H1 (cell line): ENCODE measurements around the gene RPA4. TPM values are rescaled to one million over a fixed set of nuclear protein-coding genes. Genes with fewer than 3 reads are reported as not detected.

Source experiments
- CTCF ChIA-PET: fragments of 300-600 bp; sonication (Branson Sonifier 250); formaldehyde crosslinking; loops from one replicate; lab custom pipeline; 2021; ENCODE audit not compliant: partially characterized antibody; lab: Charles Lee
- POLR2A ChIA-PET: fragments of 300-600 bp; sonication (Branson Sonifier 250); formaldehyde crosslinking; loops from one replicate; lab custom pipeline; 2021; ENCODE audit warnings: inconsistent platforms; ENCODE audit not compliant: partially characterized antibody; lab: Charles Lee
- DNase-seq, 2 experiments: peaks; one replicate each; pipeline versions ENCODE4 v3.0.0 to v3.0.0-alpha.2; 2010 to 2022; ENCODE audit warnings: low spot score in 2 of 2, low read depth in 1 of 2, mixed read lengths in 1 of 2
- FAIRE-seq: peaks from 2 replicates; lab custom pipeline; 2011; peaks lifted over from hg19 to GRCh38; lab: Jason Lieb, UNC
- H2AFZ ChIP-seq: 2 replicates; pipeline ENCODE4 v1.8.1; 2012; ENCODE audit warnings: low read length, inconsistent platforms
- H2AK5ac ChIP-seq: 2 replicates; pipeline ENCODE4 v1.6.1; 2013; ENCODE audit warnings: low read depth, low read length
- H2BK120ac ChIP-seq: replicated peaks from 2 replicates; pipeline ENCODE3; 2013; ENCODE audit warnings: low read depth, low read length, inconsistent platforms
- H2BK12ac ChIP-seq: 2 replicates; pipeline ENCODE4 v1.6.1; 2013; ENCODE audit warnings: low read depth, low read length
- H2BK15ac ChIP-seq: 2 replicates; pipeline ENCODE4 v1.6.1; 2013; ENCODE audit warnings: low read length
- H2BK20ac ChIP-seq: 2 replicates; pipeline ENCODE4 v1.6.1; 2013; ENCODE audit warnings: low read length
- H2BK5ac ChIP-seq: 2 replicates; pipeline ENCODE4 v1.6.1; 2013; ENCODE audit warnings: low read depth, low read length
- H3K14ac ChIP-seq: 2 replicates; pipeline ENCODE4 v1.6.1; 2013; ENCODE audit warnings: inconsistent platforms; ENCODE audit not compliant: insufficient read length
- H3K18ac ChIP-seq: 2 replicates; pipeline ENCODE4 v1.6.1; 2013; ENCODE audit warnings: low read length; ENCODE audit errors: extremely low read depth
- H3K23ac ChIP-seq: 2 replicates; pipeline ENCODE4 v1.6.1; 2013; ENCODE audit warnings: inconsistent platforms; ENCODE audit not compliant: insufficient read length
- H3K23me2 ChIP-seq: 2 replicates; pipeline ENCODE4 v1.6.1; 2013; ENCODE audit warnings: low read depth, low read length
- H3K27ac ChIP-seq: 2 replicates; pipeline ENCODE4 v1.6.1; 2011; ENCODE audit warnings: low read depth, low read length, inconsistent platforms
- H3K27me3 ChIP-seq, 4 experiments: replicated peaks in 1 of 4; 1 replicate in 1 of 4; 2 replicates in 3 of 4; pipeline versions ENCODE4 v1.6.1 to v1.8.1; 2011 to 2013; ENCODE audit warnings: low read length in 3 of 4, mild to moderate bottlenecking in 3 of 4, inconsistent platforms in 2 of 4, mixed read lengths in 2 of 4, moderate library complexity in 1 of 4; ENCODE audit not compliant: control insufficient read depth in 3 of 4, insufficient read depth in 3 of 4; ENCODE audit errors: extremely low read depth in 1 of 4
- H3K36me3 ChIP-seq, 4 experiments: 2 replicates each; pipeline versions ENCODE4 v1.6.1 to v1.8.1; 2011 to 2013; ENCODE audit warnings: mild to moderate bottlenecking in 4 of 4, low read length in 3 of 4, moderate library complexity in 2 of 4, control low read depth in 1 of 4, inconsistent platforms in 1 of 4; ENCODE audit not compliant: insufficient read depth in 4 of 4, control insufficient read depth in 2 of 4
- H3K4ac ChIP-seq: replicated peaks from 2 replicates; pipeline ENCODE3; 2013; ENCODE audit warnings: low read length, low read depth, mixed read lengths, inconsistent platforms; ENCODE audit not compliant: insufficient read length
- H3K4me1 ChIP-seq, 4 experiments: replicated peaks in 1 of 4; 1 replicate in 1 of 4; 2 replicates in 3 of 4; pipeline versions ENCODE4 v1.6.1 to v1.8.1; 2011 to 2013; ENCODE audit warnings: low read length in 3 of 4, inconsistent platforms in 2 of 4, mixed read lengths in 1 of 4; ENCODE audit not compliant: insufficient read depth in 4 of 4, control insufficient read depth in 3 of 4
- H3K4me2 ChIP-seq, 2 experiments: 2 replicates each; pipeline versions ENCODE4 v1.6.1 to v1.8.1; 2011 to 2013; ENCODE audit warnings: low read depth in 2 of 2, low read length in 2 of 2, control low read depth in 1 of 2, inconsistent platforms in 1 of 2, mild to moderate bottlenecking in 1 of 2; ENCODE audit not compliant: insufficient read depth in 1 of 2
- H3K4me3 ChIP-seq, 4 experiments: fragments of 200-600, 300-600 bp in 1 of 4; sonication (generic), shearing (Covaris generic), sonication (Bioruptor Twin) in 1 of 4; 2 replicates each; pipeline versions ENCODE4 v1.5.1 to v1.8.1; 2011 to 2016; ENCODE audit warnings: low read length in 4 of 4, low read depth in 3 of 4, control low read depth in 2 of 4, inconsistent platforms in 2 of 4, mild to moderate bottlenecking in 2 of 4, mixed read lengths in 1 of 4, moderate library complexity in 1 of 4; ENCODE audit not compliant: insufficient read depth in 2 of 4; ENCODE audit errors: extremely low read depth in 1 of 4
- H3K56ac ChIP-seq: replicated peaks from 2 replicates; pipeline ENCODE3; 2013; ENCODE audit warnings: low read depth, mild to moderate bottlenecking, mixed read lengths, low read length, inconsistent platforms; ENCODE audit not compliant: insufficient read length
- H3K79me1 ChIP-seq: 2 replicates; pipeline ENCODE4 v1.6.1; 2013; ENCODE audit warnings: low read depth, low read length, control low read depth
- H3K79me2 ChIP-seq, 2 experiments: 2 replicates each; pipeline versions ENCODE4 v1.6.1 to v1.8.1; 2012 to 2013; ENCODE audit warnings: low read length in 2 of 2, mild to moderate bottlenecking in 2 of 2, inconsistent platforms in 1 of 2; ENCODE audit not compliant: insufficient read depth in 2 of 2, control insufficient read depth in 1 of 2
- H3K9ac ChIP-seq, 4 experiments: replicated peaks in 1 of 4; 1 replicate in 1 of 4; 2 replicates in 3 of 4; pipeline versions ENCODE4 v1.6.1 to v1.8.1; 2011 to 2013; ENCODE audit warnings: low read depth in 3 of 4, low read length in 3 of 4, control low read depth in 2 of 4, mild to moderate bottlenecking in 2 of 4, moderate library complexity in 2 of 4, inconsistent platforms in 1 of 4; ENCODE audit errors: extremely low read depth in 1 of 4
- H3K9me3 ChIP-seq, 2 experiments: 2 replicates each; pipeline versions ENCODE4 v1.6.1 to v1.8.1; 2012 to 2013; ENCODE audit warnings: mild to moderate bottlenecking in 2 of 2, moderate library complexity in 2 of 2, control low read depth in 1 of 2, inconsistent platforms in 1 of 2, low read depth in 1 of 2, low read length in 1 of 2, mixed read lengths in 1 of 2; ENCODE audit not compliant: insufficient read depth in 2 of 2
- H4K20me1 ChIP-seq, 2 experiments: replicated peaks in 1 of 2; 2 replicates each; pipeline versions ENCODE3 to v1.8.1; 2011 to 2013; ENCODE audit warnings: inconsistent platforms in 2 of 2, low read length in 2 of 2, mild to moderate bottlenecking in 1 of 2; ENCODE audit not compliant: insufficient read depth in 2 of 2, control insufficient read depth in 1 of 2
- H4K5ac ChIP-seq: 2 replicates; pipeline ENCODE4 v1.6.1; 2013; ENCODE audit warnings: low read length, low read depth, mixed read lengths, inconsistent platforms; ENCODE audit not compliant: insufficient read length
- H4K8ac ChIP-seq: 2 replicates; pipeline ENCODE4 v1.8.0; 2013; ENCODE audit warnings: mild to moderate bottlenecking, moderate library complexity, low read length, inconsistent platforms; ENCODE audit not compliant: insufficient read depth; ENCODE audit errors: extremely low read depth
- H4K91ac ChIP-seq: replicated peaks from 2 replicates; pipeline ENCODE3; 2013; ENCODE audit warnings: low read length, mixed read lengths, inconsistent platforms; ENCODE audit not compliant: insufficient read length
- ASH2L ChIP-seq: fragments of 200-600, 300-600 bp; sonication (generic); IDR thresholded peaks from one replicate; pipeline ENCODE4 v1.7.1; 2017; ENCODE audit warnings: low read length
- BCL11A ChIP-seq, 2 experiments: IDR thresholded peaks; one replicate each; pipeline ENCODE4 v1.6.1; 2011; ENCODE audit warnings: low read depth in 2 of 2, low read length in 2 of 2, mild to moderate bottlenecking in 2 of 2
- BRCA1 ChIP-seq: IDR thresholded peaks from 2 replicates; pipeline ENCODE4 v1.6.1; 2012; ENCODE audit warnings: low read depth, low read length, improper control_type of control experiment
- FOSL1 ChIP-seq: IDR thresholded peaks from 2 replicates; pipeline ENCODE4 v1.6.1; 2011; ENCODE audit warnings: mild to moderate bottlenecking, low read depth, low read length, moderate library complexity; ENCODE audit not compliant: insufficient read depth
- NANOG ChIP-seq: IDR thresholded peaks from 2 replicates; pipeline ENCODE4 v1.6.1; 2011; ENCODE audit warnings: low read length, low read depth, mild to moderate bottlenecking, inconsistent platforms; ENCODE audit not compliant: insufficient read depth, poor library complexity, severe bottlenecking
- NRF1 ChIP-seq: IDR thresholded peaks from 2 replicates; pipeline ENCODE4 v1.6.1; 2011; ENCODE audit warnings: mild to moderate bottlenecking, low read depth, low read length, improper control_type of control experiment
- POLR2A ChIP-seq, 2 experiments: IDR thresholded peaks; 1 replicate in 1 of 2; 2 replicates in 1 of 2; pipeline ENCODE4 v1.6.1; 2011; ENCODE audit warnings: low read depth in 2 of 2, low read length in 2 of 2, mild to moderate bottlenecking in 2 of 2; ENCODE audit errors: control extremely low read depth in 1 of 2
- POLR2AphosphoS5 ChIP-seq: IDR thresholded peaks from 2 replicates; pipeline ENCODE4 v1.6.1; 2011; ENCODE audit warnings: low read depth, low read length
- RAD21 ChIP-seq, 2 experiments: IDR thresholded peaks in 1 of 2; conservative IDR thresholded peaks in 1 of 2; 2 replicates each; pipeline ENCODE4 v1.6.1; 2011; ENCODE audit warnings: low read depth in 2 of 2, low read length in 2 of 2, improper control_type of control experiment in 1 of 2, inconsistent platforms in 1 of 2, mild to moderate bottlenecking in 1 of 2, moderate library complexity in 1 of 2
- RFX5 ChIP-seq: IDR thresholded peaks from 2 replicates; pipeline ENCODE4 v1.6.1; 2011; ENCODE audit warnings: low read depth, low read length, improper control_type of control experiment, borderline replicate concordance
- SAP30 ChIP-seq: fragments of 300-600 bp; sonication (generic); IDR thresholded peaks from 2 replicates; pipeline ENCODE4 v1.7.1; 2012; ENCODE audit warnings: low read length, moderate library complexity, mild to moderate bottlenecking, inconsistent platforms; ENCODE audit not compliant: insufficient read depth, insufficient replicate concordance
- SIN3A ChIP-seq, 2 experiments: IDR thresholded peaks in 1 of 2; conservative IDR thresholded peaks in 1 of 2; 2 replicates each; pipeline ENCODE4 v1.6.1; 2011 to 2012; ENCODE audit warnings: low read length in 2 of 2, improper control_type of control experiment in 1 of 2, low read depth in 1 of 2, mild to moderate bottlenecking in 1 of 2
- SP2 ChIP-seq: IDR thresholded peaks from 2 replicates; pipeline ENCODE4 v1.6.1; 2012; ENCODE audit warnings: mild to moderate bottlenecking, low read length, inconsistent platforms
- TAF1 ChIP-seq: IDR thresholded peaks from 2 replicates; pipeline ENCODE4 v1.6.1; 2011; ENCODE audit warnings: mild to moderate bottlenecking, low read depth, low read length
- WGBS, 2 experiments: shearing (Covaris generic) in 1 of 2; methylation state at CpG; one replicate each; pipeline versions ENCODE4 v1.1.6 to v1.1.7; 2013 to 2015; ENCODE audit warnings: low lambda C conversion rate in 2 of 2, mixed read lengths in 2 of 2, inconsistent platforms in 1 of 2, low coverage in 1 of 2, missing lambda C conversion rate in 1 of 2; ENCODE audit not compliant: insufficient replicate concordance in 2 of 2, insufficient coverage in 1 of 2, insufficient read length in 1 of 2; ENCODE audit errors: extremely low coverage in 1 of 2, missing lambda C conversion rate in 1 of 2; 5-methylcytosine and 5-hydroxymethylcytosine counted together
- polyA plus RNA-seq, 7 experiments: library from polyadenylated mRNA; depleted of rRNA in 3 of 7; stranded (reverse) in 5 of 7; unstranded in 2 of 7; fragments of >200 nt in 5 of 7; fragments of 200-250 nt in 2 of 7; gene quantifications; 1 replicate in 5 of 7; 2 replicates in 1 of 7; 4 replicates in 1 of 7; pipeline versions ENCODE4 v1.2.1 to v1.2.3, GENCODE V29; 2011 to 2013; ENCODE audit warnings: missing spikeins in 2 of 7, mixed read lengths in 2 of 7
- total RNA-seq: library from RNA; stranded (reverse); fragmentation: NEBNext Ultra II Directional; extraction: Animal tissue kit (Norgen Biotek cat#: 25700); gene quantifications from 2 replicates; pipeline ENCODE4 v1.2.1, GENCODE V29; 2021
- TF ChIP-seq, protein P1 (sequence below): IDR thresholded peaks from 2 replicates; pipeline ENCODE4 v1.6.1; 2012; ENCODE audit warnings: inconsistent platforms

Gene RPA4
- total and polyA plus RNA-seq, 2 of the 8 experiments (the other 6 are each of a cell fraction or from before 2014, with no cell fraction given), result 0.17 to 0.24 TPM

DNA sequence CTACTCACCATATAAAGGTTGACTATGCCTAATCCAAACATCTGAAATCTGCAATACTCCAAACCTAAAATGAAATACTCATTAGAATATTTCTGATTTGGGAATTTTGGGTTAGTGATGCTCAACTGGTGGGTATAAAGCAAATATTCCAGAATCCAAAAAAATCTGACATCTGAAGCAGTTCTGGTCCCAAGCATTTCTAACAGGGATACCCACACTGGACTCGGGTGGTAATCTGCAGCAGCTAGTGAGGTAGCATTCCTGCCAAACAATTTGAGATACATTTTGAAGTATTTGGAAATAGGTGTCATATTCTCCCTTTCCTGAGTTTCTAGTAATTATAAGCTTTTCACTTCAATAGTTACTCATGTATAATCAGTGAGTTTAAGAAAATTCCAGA, 49.6 kb upstream of the RPA4 start:
- Histone ChIP-seq H3K27me3 (no peaks in the 10 kb centered on the region), H3K9me3 (no peaks in the 10 kb centered on the region), H3K56ac (no peak overlapping the region), H3K36me3 (no peaks in the 10 kb centered on the region), H4K8ac (no peak overlapping the region), H4K5ac (no peak overlapping the region), H3K18ac (no peak overlapping the region), H3K4me1 (no peaks in the 10 kb centered on the region), H2AK5ac (no peak overlapping the region), H4K91ac (no peak overlapping the region), H3K27ac (no peak overlapping the region), H3K9ac (no peak overlapping the region), H2AFZ (no peak overlapping the region), H2BK12ac (no peak overlapping the region), H2BK5ac (no peak overlapping the region), H4K20me1 (no peaks in the 10 kb centered on the region), H3K4me3 (no peak overlapping the region), H2BK15ac (no peak overlapping the region), H3K14ac (no peak overlapping the region), H3K4ac (no peak overlapping the region), H3K79me2 (no peaks in the 10 kb centered on the region), H3K4me2 (no peak overlapping the region), H3K23me2 (no peaks in the 10 kb centered on the region), H3K79me1 (no peaks in the 10 kb centered on the region), H2BK20ac (no peak overlapping the region), H3K23ac (no peak overlapping the region), H2BK120ac (no peak overlapping the region)
- ChIA-PET CTCF (interaction anchor here (0.6 kb wide), 1 partner anchor 136 kb away, joined by 3 read pairs; no protein-coding TSS in a partner anchor), POLR2A (no interaction called here)
- whole genome bisulfite sequencing, 2 experiments, result no CpG with 5 or more reads among the region's 1 CpG
- DNase-seq, result no peak
- FAIRE-seq, result no peak
- TF ChIP-seq SP2 (no peak), BRCA1 (no peak), ASH2L (no peak), FOSL1 (no peak), RFX5 (no peak), NRF1 (no peak), SIN3A (conservative IDR thresholded peaks at IDR 0.05 in 1 of 2, IDR thresholded peaks at IDR 0.05 in 1 of 2; ENCODE audit: low read depth in 1 of 2, low read length in 2 of 2) (no peak), BCL11A (IDR thresholded peaks at IDR 0.05; ENCODE audit: low read depth in 2 of 2, low read length in 2 of 2) (no peak), RAD21 (IDR thresholded peaks at IDR 0.05 in 1 of 2, conservative IDR thresholded peaks at IDR 0.05 in 1 of 2; ENCODE audit: low read depth in 2 of 2, low read length in 2 of 2) (no peak), TAF1 (no peak), POLR2A (IDR thresholded peaks at IDR 0.05; ENCODE audit: control extremely low read depth in 1 of 2, low read depth in 2 of 2, low read length in 2 of 2) (no peak), SAP30 (no peak), NANOG (no peak), POLR2AphosphoS5 (no peak)
- TF ChIP-seq, protein P1, sequence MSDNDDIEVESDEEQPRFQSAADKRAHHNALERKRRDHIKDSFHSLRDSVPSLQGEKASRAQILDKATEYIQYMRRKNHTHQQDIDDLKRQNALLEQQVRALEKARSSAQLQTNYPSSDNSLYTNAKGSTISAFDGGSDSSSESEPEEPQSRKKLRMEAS, result no peak
